GM23338 (cell line): ENCODE measurements around the gene APOBEC3A.

Experiments
- CREB1 ChIP-seq: fragments of 250-450 bp; sonication (Bioruptor Pico); IDR thresholded peaks from 2 replicates; pipeline ENCODE4 v1.5.0; 2020; ENCODE audit warnings: low read depth, mild to moderate bottlenecking, moderate library complexity
- CTCF ChIP-seq, 2 experiments: fragments of 200-600 bp in 1 of 2; sonication (generic) in 1 of 2; conservative IDR thresholded peaks; 2 replicates each; pipeline versions ENCODE4 v1.5.1 to v1.6.1; 2016 to 2017; ENCODE audit warnings: antibody characterized with exemption in 2 of 2, low read depth in 2 of 2, mild to moderate bottlenecking in 2 of 2, moderate library complexity in 1 of 2
- ETS1 ChIP-seq: IDR thresholded peaks from 2 replicates; pipeline ENCODE4 v1.6.1; 2016; ENCODE audit warnings: antibody characterized with exemption
- EZH2 ChIP-seq: fragments of 200-600 bp; sonication (generic); IDR thresholded peaks from one replicate; pipeline ENCODE4 v1.8.0; 2017; ENCODE audit warnings: antibody characterized with exemption, mild to moderate bottlenecking, low read depth; ENCODE audit not compliant: unreplicated experiment
- EZH2phosphoT487 ChIP-seq: fragments of 200-600 bp; sonication (generic); IDR thresholded peaks from one replicate; pipeline ENCODE4 v1.8.1; 2018; ENCODE audit warnings: antibody characterized with exemption; ENCODE audit not compliant: unreplicated experiment
- JUNB ChIP-seq: IDR thresholded peaks from one replicate; pipeline ENCODE4 v1.6.1; 2016; ENCODE audit warnings: antibody characterized with exemption; ENCODE audit not compliant: unreplicated experiment
- NANOG ChIP-seq: IDR thresholded peaks from 2 replicates; pipeline ENCODE4 v1.6.1; 2016; ENCODE audit warnings: antibody characterized with exemption, borderline replicate concordance
- POLR2AphosphoS5 ChIP-seq: IDR thresholded peaks from 2 replicates; pipeline ENCODE4 v1.6.1; 2016; ENCODE audit warnings: antibody characterized with exemption, low read depth
- STAT1 ChIP-seq: IDR thresholded peaks from one replicate; pipeline ENCODE4 v1.6.1; 2016; ENCODE audit warnings: antibody characterized with exemption; ENCODE audit not compliant: unreplicated experiment

GRCh38 chr22:38944653-38945052 lies 12.8 kb upstream of the APOBEC3A start:
- no peak for TF ChIP-seq CTCF (conservative IDR thresholded peaks at IDR 0.05; ENCODE audit: low read depth in 2 of 2)
- TF ChIP-seq EZH2: no peak
- no peak for TF ChIP-seq POLR2AphosphoS5
- TF ChIP-seq JUNB: no peak
- TF ChIP-seq STAT1: no peak
- no peak for TF ChIP-seq NANOG
- TF ChIP-seq ETS1: no peak
- TF ChIP-seq EZH2phosphoT487: no peak
- TF ChIP-seq CREB1 (CRISPR knock-in tag): no peak
